Hepatocyte (in vitro differentiated cells): ENCODE results near the gene NAV2.

ENCODE experiments used
- EZH2 ChIP-seq: fragments of 200-600 bp; sonication (generic); IDR thresholded peaks from 2 replicates; pipeline ENCODE4 v1.6.1; 2016; ENCODE audit warnings: antibody characterized with exemption, mild to moderate bottlenecking, borderline replicate concordance
- TF ChIP-seq, protein P1 (sequence below): fragments of 200-600 bp; sonication (generic); IDR thresholded peaks from 2 replicates; pipeline ENCODE4 v1.5.1; 2016; ENCODE audit warnings: antibody characterized with exemption, mild to moderate bottlenecking; ENCODE audit not compliant: poor library complexity

DNA sequence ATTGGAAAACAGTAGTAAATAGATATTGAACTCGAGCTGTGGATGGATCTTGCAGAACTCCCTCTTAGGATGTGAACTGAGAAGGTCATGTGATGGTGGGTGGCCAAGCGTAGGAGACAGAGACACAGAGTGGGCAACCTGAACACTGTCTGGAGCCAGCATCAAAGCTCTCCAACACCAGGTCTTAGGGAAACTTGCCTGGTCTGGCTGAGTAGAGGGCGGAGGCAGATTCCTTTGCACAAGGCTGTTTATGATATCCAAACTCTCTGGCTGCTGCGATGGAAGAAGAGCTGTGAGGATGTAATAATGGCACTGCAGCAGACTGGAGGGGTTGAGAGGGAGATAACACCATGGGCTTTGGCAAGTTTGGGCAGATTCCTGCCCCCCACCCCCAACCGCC is 10.1 kb downstream of the NAV2 start:
- TF ChIP-seq, protein P1, sequence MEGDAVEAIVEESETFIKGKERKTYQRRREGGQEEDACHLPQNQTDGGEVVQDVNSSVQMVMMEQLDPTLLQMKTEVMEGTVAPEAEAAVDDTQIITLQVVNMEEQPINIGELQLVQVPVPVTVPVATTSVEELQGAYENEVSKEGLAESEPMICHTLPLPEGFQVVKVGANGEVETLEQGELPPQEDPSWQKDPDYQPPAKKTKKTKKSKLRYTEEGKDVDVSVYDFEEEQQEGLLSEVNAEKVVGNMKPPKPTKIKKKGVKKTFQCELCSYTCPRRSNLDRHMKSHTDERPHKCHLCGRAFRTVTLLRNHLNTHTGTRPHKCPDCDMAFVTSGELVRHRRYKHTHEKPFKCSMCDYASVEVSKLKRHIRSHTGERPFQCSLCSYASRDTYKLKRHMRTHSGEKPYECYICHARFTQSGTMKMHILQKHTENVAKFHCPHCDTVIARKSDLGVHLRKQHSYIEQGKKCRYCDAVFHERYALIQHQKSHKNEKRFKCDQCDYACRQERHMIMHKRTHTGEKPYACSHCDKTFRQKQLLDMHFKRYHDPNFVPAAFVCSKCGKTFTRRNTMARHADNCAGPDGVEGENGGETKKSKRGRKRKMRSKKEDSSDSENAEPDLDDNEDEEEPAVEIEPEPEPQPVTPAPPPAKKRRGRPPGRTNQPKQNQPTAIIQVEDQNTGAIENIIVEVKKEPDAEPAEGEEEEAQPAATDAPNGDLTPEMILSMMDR, result no peak
- no peak for TF ChIP-seq EZH2
